HepG2 (cell line): ENCODE results near the gene HIC1. TPM values are rescaled to one million over a fixed set of nuclear protein-coding genes. Genes with fewer than 3 reads are reported as not detected.

Experiments used
- ATAC-seq: fragments of 200-7000 bp; cut with Tn5 transposase; 3 replicates; pipeline ENCODE4 v1.9.1; 2020; ENCODE audit warnings: mild to moderate bottlenecking, moderate library complexity
- BruUV-seq: library from RNA; stranded (reverse); fragments of 400-500 nt; replicated peaks from 2 replicates; lab custom pipeline; 2021; lab: Mats Ljungman, UMichigan
- CTCF ChIA-PET: fragments of 300-600 bp; formaldehyde crosslinking; extraction: SDS; loops from one replicate; lab custom pipeline; 2021; ENCODE audit warnings: low total read pairs, inconsistent platforms, low intra/inter-chr PET ratio; lab: Yijun Ruan, JAX
- POLR2A ChIA-PET: fragments of 350-600 bp; sonication (Branson Sonifier 250); formaldehyde crosslinking; loops from one replicate; lab custom pipeline; 2020; ENCODE audit warnings: antibody characterized with exemption, inconsistent platforms; lab: Yijun Ruan, JAX
- DNase-seq: peaks from one replicate; pipeline ENCODE4 v3.0.0-alpha.2; 2015; ENCODE audit warnings: low spot score
- FAIRE-seq: peaks from 3 replicates; lab custom pipeline; 2011; peaks lifted over from hg19 to GRCh38; lab: Jason Lieb, UNC
- H2AFZ ChIP-seq: one replicate; pipeline ENCODE4 v1.6.1; 2011; ENCODE audit warnings: low read length, inconsistent platforms
- H3K27ac ChIP-seq: fragments of 300-600 bp; 3 replicates; pipeline ENCODE4 v1.8.0; 2011; ENCODE audit warnings: mixed run types, mild to moderate bottlenecking, mixed read lengths, low read length, inconsistent platforms; ENCODE audit not compliant: insufficient read depth; ENCODE audit errors: extremely low read length
- H3K27me3 ChIP-seq, 2 experiments: fragments of 200-600 bp in 1 of 2; 2 replicates in 1 of 2; 3 replicates in 1 of 2; pipeline versions ENCODE4 v1.6.0 to v1.8.0; 2011; ENCODE audit warnings: low read length in 2 of 2, mild to moderate bottlenecking in 2 of 2, moderate library complexity in 2 of 2, inconsistent platforms in 1 of 2; ENCODE audit not compliant: insufficient read depth in 2 of 2, control insufficient read depth in 1 of 2
- H3K36me3 ChIP-seq, 2 experiments: fragments of 200-600 bp in 1 of 2; replicated peaks in 1 of 2; 2 replicates in 1 of 2; 3 replicates in 1 of 2; pipeline versions ENCODE4 v1.5.1 to v1.8.0; 2011; ENCODE audit warnings: low read length in 2 of 2, inconsistent platforms in 1 of 2; ENCODE audit not compliant: insufficient read depth in 2 of 2, control insufficient read depth in 1 of 2
- H3K4me1 ChIP-seq: 2 replicates; pipeline ENCODE4 v1.5.1; 2012; ENCODE audit warnings: low read length, inconsistent platforms; ENCODE audit not compliant: insufficient read depth
- H3K4me2 ChIP-seq: 2 replicates; pipeline ENCODE4 v1.6.0; 2011; ENCODE audit warnings: low read depth, low read length, inconsistent platforms
- H3K4me3 ChIP-seq, 3 experiments: fragments of 200-600 bp in 1 of 3; sonication (generic), shearing (Covaris generic) in 1 of 3; replicated peaks in 1 of 3; 2 replicates each; pipeline ENCODE4 v1.5.1; 2011 to 2016; ENCODE audit warnings: low read length in 3 of 3, inconsistent platforms in 2 of 3, low read depth in 2 of 3, mild to moderate bottlenecking in 2 of 3, control low read depth in 1 of 3, mixed read lengths in 1 of 3; ENCODE audit not compliant: insufficient read depth in 1 of 3
- H3K79me2 ChIP-seq: one replicate; pipeline ENCODE4 v1.6.1; 2011; ENCODE audit warnings: low read length, inconsistent platforms; ENCODE audit not compliant: insufficient read depth
- H3K9ac ChIP-seq: 2 replicates; pipeline ENCODE4 v1.6.0; 2011; ENCODE audit warnings: mild to moderate bottlenecking, low read depth, low read length, inconsistent platforms; ENCODE audit not compliant: insufficient read depth
- H3K9me3 ChIP-seq: 2 replicates; pipeline ENCODE4 v1.5.1; 2012; ENCODE audit warnings: mild to moderate bottlenecking, low read length
- H4K20me1 ChIP-seq: 2 replicates; pipeline ENCODE4 v1.6.0; 2011; ENCODE audit warnings: inconsistent platforms, mild to moderate bottlenecking, low read length, moderate library complexity; ENCODE audit not compliant: insufficient read depth
- WGBS: methylation state at CpG from one replicate; pipeline ENCODE4 v1.1.6; 2017; ENCODE audit warnings: low lambda C conversion rate; 5-methylcytosine and 5-hydroxymethylcytosine counted together
- in situ Hi-C: cut with HindIII; loops from 2 replicates; pipeline ENCODE4 v1.10.0; 2017; ENCODE audit warnings: low pct_unique_long_range_greater_than_20kb; ENCODE audit not compliant: extremely low pct_ligation_motif_present
- intact Hi-C: fragments of 100-400 bp; cut with micrococcal nuclease; formaldehyde crosslinking; loops from one replicate; pipeline ENCODE4 v1.10.0; 2022; ENCODE audit not compliant: unreplicated experiment
- polyA plus RNA-seq, 8 experiments: library from polyadenylated mRNA; depleted of rRNA in 3 of 8; stranded (reverse) in 7 of 8; unstranded in 1 of 8; fragments of >200 nt; fragmentation: Illumina TruSeq in 4 of 8; extraction: Trizol in 4 of 8; gene quantifications; 2 replicates each; pipeline versions ENCODE4 v1.2.1 to v1.2.3, GENCODE V29; 2011 to 2016; ENCODE audit warnings: low read depth in 4 of 8, missing spikeins in 1 of 8, mixed read lengths in 1 of 8; ENCODE audit not compliant: insufficient read depth in 1 of 8
- total RNA-seq, 5 experiments: library from RNA; depleted of rRNA; stranded (reverse); fragments of >200 nt; fragmentation: Illumina TruSeq; extraction: Trizol; gene quantifications; 2 replicates each; pipeline ENCODE4 v1.2.3, GENCODE V29; 2016; ENCODE audit warnings: low read depth in 1 of 5
- TF ChIP-seq, protein P1 (sequence below): sonication (generic); formaldehyde crosslinking; IDR thresholded peaks from 2 replicates; pipeline ENCODE4 v1.5.0; 2020; ENCODE audit warnings: missing genetic modification reagents
- TF ChIP-seq, protein P2 (sequence below): sonication (generic); formaldehyde crosslinking; IDR thresholded peaks from 2 replicates; pipeline ENCODE4 v1.4.0; 2020; ENCODE audit warnings: missing genetic modification reagents

Gene HIC1
- total and polyA plus RNA-seq, 2 of the 13 experiments (the other 11 are each of a cell fraction or from before 2014, with no cell fraction given) = 0.04 to 0.31 TPM

GRCh38 chr17:2075336-2076086 lies 20.6 kb downstream of the HIC1 start:
- ATAC-seq = no peak
- H3K9me3 ChIP-seq = no peaks in the 10 kb centered on the region
- BruUV-seq = no TSS peak
- 92% methylated on average over 13 of the region's 13 CpGs for WGBS
- FAIRE-seq = no peak
- DNase-seq = no peak
- in situ Hi-C loops (no loop called here), intact Hi-C loops (no loop called here)
- H3K36me3 ChIP-seq = peaks cover 14 to 34% of the 10 kb centered on the region in 2 experiments; a peak in 4 of 5 replicates
- H3K79me2 ChIP-seq = no peaks in the 10 kb centered on the region
- TF ChIP-seq, protein P1, sequence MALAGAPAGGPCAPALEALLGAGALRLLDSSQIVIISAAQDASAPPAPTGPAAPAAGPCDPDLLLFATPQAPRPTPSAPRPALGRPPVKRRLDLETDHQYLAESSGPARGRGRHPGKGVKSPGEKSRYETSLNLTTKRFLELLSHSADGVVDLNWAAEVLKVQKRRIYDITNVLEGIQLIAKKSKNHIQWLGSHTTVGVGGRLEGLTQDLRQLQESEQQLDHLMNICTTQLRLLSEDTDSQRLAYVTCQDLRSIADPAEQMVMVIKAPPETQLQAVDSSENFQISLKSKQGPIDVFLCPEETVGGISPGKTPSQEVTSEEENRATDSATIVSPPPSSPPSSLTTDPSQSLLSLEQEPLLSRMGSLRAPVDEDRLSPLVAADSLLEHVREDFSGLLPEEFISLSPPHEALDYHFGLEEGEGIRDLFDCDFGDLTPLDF (CRISPR knock-in tag) = no peak
- TF ChIP-seq, protein P2, sequence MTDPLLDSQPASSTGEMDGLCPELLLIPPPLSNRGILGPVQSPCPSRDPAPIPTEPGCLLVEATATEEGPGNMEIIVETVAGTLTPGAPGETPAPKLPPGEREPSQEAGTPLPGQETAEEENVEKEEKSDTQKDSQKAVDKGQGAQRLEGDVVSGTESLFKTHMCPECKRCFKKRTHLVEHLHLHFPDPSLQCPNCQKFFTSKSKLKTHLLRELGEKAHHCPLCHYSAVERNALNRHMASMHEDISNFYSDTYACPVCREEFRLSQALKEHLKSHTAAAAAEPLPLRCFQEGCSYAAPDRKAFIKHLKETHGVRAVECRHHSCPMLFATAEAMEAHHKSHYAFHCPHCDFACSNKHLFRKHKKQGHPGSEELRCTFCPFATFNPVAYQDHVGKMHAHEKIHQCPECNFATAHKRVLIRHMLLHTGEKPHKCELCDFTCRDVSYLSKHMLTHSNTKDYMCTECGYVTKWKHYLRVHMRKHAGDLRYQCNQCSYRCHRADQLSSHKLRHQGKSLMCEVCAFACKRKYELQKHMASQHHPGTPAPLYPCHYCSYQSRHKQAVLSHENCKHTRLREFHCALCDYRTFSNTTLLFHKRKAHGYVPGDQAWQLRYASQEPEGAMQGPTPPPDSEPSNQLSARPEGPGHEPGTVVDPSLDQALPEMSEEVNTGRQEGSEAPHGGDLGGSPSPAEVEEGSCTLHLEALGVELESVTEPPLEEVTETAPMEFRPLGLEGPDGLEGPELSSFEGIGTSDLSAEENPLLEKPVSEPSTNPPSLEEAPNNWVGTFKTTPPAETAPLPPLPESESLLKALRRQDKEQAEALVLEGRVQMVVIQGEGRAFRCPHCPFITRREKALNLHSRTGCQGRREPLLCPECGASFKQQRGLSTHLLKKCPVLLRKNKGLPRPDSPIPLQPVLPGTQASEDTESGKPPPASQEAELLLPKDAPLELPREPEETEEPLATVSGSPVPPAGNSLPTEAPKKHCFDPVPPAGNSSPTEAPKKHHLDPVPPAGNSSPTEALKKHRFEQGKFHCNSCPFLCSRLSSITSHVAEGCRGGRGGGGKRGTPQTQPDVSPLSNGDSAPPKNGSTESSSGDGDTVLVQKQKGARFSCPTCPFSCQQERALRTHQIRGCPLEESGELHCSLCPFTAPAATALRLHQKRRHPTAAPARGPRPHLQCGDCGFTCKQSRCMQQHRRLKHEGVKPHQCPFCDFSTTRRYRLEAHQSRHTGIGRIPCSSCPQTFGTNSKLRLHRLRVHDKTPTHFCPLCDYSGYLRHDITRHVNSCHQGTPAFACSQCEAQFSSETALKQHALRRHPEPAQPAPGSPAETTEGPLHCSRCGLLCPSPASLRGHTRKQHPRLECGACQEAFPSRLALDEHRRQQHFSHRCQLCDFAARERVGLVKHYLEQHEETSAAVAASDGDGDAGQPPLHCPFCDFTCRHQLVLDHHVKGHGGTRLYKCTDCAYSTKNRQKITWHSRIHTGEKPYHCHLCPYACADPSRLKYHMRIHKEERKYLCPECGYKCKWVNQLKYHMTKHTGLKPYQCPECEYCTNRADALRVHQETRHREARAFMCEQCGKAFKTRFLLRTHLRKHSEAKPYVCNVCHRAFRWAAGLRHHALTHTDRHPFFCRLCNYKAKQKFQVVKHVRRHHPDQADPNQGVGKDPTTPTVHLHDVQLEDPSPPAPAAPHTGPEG (CRISPR knock-in tag) = no peak
- no peaks in the 10 kb centered on the region for H3K4me1 ChIP-seq
- H2AFZ ChIP-seq = no peak overlapping the region
- H3K27me3 ChIP-seq = no peaks in the 10 kb centered on the region
- H4K20me1 ChIP-seq = no peaks in the 10 kb centered on the region
- CTCF ChIA-PET = no interaction called here
- POLR2A ChIA-PET = no interaction called here
- no peak overlapping the region for H3K4me3 ChIP-seq
- no peak overlapping the region for H3K27ac ChIP-seq
- no peak overlapping the region for H3K4me2 ChIP-seq
- no peak overlapping the region for H3K9ac ChIP-seq
